ENCODE data around the gene ARHGAP26.

The ARHGAP26 gene

GRCh38 chr5:143001764-143002351 lies 231.7 kb downstream of the ARHGAP26 start:
- in situ Hi-C loops (cut with MboI; ENCODE audit: low sequenced_read_pairs) = no loop called here

DNA sequence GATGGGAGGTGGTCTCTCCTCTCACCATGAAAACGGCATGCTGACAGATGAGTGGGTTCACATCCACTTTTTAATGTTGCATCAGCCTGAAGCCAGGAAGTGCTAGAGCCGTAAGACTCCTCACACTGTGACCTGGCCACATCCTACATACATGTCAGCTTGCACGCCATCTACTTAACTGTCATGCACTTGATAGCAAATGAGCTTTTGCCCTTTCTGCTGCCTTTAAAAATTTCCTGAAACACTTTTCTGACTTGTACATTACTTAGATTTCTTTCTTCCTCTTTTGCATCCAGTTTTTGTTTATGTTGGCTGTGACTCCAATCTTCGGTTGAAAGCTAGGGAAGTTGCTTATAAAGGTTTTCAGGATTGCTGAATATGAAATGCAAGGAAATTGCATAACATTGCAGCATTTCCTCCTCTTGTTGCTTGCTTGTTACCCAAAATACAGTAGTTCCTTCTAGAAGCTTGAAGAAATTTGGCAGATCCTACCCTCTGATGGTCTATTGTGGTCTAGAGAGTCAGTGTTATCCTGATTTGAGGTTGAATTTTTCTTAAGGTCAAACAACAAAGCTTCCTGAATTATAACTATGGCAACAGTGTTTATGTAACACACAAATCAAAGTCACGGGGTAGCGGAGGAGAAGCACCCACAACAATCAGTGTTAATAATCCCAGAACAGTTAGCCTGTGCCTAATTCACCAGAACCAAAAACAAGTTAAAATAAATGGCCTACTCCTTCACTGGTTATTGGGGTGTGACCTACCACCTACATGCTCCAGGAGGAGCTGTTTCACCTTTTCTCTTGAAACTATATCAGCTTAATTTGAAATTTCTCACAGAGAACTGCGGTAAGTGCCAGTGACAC lies 232.5 kb downstream of the ARHGAP26 start:
- in situ Hi-C loops (cut with MboI; ENCODE audit: low sequenced_read_pairs) = no loop called here

- in situ Hi-C loops (cut with MboI; ENCODE audit: low sequenced_read_pairs) = no loop called here
Measured at GRCh38 chr5:143003328-143003636, 233.1 kb downstream of the ARHGAP26 start.

- in situ Hi-C loops (cut with MboI; ENCODE audit: low sequenced_read_pairs) = no loop called here
Measured at GRCh38 chr5:143004361-143005145, 234.4 kb downstream of the ARHGAP26 start.

GRCh38 chr5:143006501-143006900 lies 236.3 kb downstream of the ARHGAP26 start:
- in situ Hi-C loops (cut with MboI; ENCODE audit: low sequenced_read_pairs) = no loop called here

DNA sequence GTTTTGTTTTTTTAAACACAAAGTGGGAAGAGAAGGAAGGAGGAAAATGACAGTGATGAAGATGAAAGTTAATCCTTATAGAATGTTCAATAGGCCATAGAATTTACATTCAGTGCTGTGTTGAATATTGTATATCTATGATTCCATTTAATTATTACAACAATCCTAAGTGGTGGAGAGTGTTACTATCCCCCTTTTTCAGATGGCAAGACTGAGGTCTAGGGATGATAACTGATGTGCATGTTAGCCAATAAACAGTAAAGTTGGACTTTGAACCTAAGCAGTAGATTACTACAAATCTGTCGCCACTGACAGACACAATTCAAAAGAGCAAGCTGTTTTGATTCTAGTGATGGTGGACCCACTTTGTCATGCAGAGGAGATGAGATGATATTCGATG lies 237.9 kb downstream of the ARHGAP26 start:
- in situ Hi-C loops (cut with MboI; ENCODE audit: low sequenced_read_pairs) = no loop called here

DNA sequence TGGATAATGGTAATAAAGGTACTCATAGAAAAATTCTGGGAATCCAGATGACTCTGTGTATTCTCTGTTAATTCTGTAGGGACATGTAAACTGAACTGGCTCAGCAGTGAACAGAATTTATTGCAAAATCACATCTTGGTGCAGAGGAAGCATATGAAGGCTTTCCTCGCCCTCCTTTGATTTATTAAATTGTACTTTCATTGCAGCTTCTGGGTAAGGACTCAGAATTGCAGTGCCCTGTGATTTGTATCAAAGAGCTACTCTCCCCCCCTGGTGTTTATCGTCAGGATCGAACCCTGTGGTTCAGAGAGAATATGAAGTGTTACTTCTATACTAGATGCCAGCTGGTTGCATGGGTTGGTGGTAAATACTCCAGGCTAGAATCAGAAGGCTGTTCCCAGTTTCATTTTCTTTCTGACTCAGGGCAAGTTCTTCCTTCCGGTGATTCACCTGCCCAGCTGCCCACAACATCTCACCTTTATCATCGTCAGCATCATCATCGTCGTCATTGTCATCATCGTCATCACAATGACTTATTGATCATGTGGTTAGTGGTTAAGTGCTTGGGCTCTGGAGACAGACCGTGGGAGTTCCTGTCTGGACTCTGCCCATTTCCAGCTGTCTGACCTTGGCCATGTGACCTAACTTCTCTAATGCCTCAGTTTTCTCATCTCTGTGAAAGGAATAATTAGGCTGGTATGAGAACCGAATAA lies 238.8 kb downstream of the ARHGAP26 start:
- in situ Hi-C loops (cut with MboI; ENCODE audit: low sequenced_read_pairs) = no loop called here

- in situ Hi-C loops (cut with MboI; ENCODE audit: low sequenced_read_pairs) = no loop called here
Measured at GRCh38 chr5:143010351-143010750, 240.2 kb downstream of the ARHGAP26 start.

DNA sequence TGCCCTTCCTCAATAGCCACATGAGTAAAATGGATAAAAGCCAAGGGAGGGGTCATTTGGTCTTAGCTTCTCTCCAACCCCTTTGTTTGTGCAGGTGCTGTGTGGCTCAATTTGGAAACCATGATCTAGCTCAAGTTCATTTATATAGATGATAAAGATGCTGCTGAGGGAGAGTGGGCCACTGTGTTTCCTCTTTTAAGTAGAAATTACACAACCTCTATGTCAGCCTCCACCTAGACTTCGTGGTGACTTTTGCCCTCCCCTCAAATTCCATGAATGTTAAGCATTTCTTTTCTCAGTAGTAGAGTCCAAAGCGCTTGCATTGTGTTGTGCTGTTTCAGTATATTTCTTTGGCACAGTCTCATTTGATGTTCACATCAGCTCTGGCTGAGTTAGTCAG lies 241.4 kb downstream of the ARHGAP26 start:
- in situ Hi-C loops (cut with MboI; ENCODE audit: low sequenced_read_pairs) = no loop called here

DNA sequence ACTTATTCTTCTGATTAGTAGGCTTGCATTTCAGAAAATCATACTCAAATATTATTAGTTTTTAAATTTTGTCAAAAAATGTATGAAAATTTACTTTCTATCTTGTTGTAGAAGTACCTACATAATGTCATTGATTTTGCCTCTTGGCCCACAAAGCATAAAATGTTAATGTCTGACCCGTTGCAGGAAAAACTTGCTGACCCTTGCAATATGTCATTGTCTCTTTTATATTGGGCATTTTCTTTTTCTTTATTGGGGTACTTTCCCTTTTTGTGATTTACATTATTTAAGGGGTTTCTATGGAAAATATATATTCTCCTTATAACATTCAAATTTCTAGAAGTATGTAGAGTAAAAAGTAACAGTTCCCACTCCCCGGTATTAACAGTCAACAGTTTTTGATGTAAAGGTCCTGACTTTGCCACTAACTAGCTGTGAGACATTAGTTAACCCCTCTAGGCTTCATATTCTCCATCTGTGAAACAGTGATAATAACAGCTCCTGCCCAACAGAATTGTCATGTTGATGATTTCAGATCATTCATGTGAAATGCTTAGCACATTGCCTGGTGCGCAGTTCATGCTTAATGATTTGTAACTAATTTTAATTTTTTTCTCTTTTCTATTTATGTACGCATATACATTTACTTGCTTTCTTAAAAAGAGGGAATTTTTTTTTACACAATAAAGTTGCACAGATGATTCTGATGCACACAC lies 243.2 kb downstream of the ARHGAP26 start:
- in situ Hi-C loops (cut with MboI; ENCODE audit: low sequenced_read_pairs) = no loop called here

GRCh38 chr5:143014017-143014651 lies 244.0 kb downstream of the ARHGAP26 start:
- in situ Hi-C loops (cut with MboI; ENCODE audit: low sequenced_read_pairs) = no loop called here

GRCh38 chr5:143016777-143017516 lies 246.8 kb downstream of the ARHGAP26 start:
- in situ Hi-C loops (cut with MboI; ENCODE audit: low sequenced_read_pairs) = no loop called here

GRCh38 chr5:143017541-143017940 lies 247.4 kb downstream of the ARHGAP26 start:
- in situ Hi-C loops (cut with MboI; ENCODE audit: low sequenced_read_pairs) = no loop called here

DNA sequence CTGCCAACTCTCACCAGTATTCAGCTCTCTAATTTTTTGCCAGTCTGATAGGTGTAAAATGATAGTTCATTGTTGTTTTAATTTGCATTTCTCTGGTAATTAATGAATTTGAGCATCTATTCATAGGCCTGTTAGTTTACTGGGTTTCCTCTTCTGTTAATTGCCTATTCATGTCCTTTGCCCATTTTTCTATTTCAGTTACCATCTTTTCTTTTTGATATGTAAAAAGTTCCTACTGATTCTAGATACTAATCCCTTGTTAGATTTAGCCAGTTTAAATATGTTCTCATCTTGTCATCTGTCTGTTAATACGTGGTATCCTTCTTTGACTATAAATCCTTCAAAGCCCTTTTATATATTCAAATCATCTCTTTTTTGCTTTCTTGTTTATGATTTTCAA lies 247.8 kb downstream of the ARHGAP26 start:
- in situ Hi-C loops (cut with MboI; ENCODE audit: low sequenced_read_pairs) = no loop called here

DNA sequence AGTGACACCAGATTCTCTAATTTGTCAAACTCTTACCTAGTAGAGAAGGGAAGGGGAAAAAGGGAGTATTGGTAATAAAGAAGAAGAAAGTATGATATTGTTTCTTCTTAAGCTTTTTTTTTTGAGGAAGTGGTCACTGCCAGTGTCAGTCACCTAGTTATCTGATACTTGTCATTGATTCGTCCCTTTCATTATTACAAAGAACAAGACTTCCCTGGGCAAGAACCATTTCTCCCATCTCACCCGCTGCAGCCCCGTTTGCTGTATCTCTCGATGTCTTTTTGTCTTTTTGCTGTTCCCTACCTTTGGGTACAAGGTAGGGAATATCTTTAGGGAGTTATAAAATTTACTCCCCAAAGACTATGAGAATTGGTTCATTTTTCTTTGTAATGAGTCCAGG lies 249.0 kb downstream of the ARHGAP26 start:
- in situ Hi-C loops (cut with MboI; ENCODE audit: low sequenced_read_pairs) = no loop called here

DNA sequence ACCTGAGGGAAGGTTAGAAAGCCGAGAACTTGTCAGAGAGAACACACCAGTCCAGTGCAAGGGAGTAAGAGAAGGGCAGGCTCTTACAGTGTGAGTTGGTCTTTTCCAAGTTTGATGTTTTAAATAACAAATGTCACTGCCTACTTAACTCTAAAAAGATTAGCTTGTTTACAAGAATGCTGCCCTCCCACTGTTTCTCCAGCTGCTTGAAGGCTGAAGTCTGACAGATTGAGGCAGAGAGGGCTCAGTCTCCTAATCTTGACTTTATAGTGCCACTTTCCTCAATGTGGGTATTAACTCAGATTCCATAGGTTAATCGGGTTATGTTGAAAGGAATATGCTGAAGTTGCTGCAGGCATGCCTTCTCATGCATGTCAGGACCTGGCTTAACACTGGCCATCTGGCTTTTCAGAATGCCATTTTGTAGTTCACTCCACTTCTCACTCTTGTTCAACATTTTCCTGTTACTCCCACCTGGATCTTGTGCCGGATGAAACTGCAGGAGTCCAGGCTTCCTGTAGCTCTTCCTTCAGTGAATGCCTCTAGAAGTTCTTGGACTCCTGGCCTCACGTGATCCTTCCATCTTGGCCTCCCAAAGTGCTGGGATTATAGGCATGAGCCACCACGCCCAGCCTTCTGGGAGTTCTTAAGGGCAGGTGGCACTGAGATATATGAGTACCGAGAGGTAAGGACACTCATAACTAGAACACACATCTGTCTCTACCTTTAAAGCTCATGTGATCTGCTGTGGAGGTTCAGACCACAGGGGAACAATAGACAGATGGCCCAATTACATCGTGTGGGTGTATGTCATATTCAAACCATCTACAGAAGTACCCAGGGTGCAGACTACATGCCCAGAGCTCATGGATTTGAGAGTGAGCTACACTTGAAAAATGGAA lies 249.7 kb downstream of the ARHGAP26 start:
- in situ Hi-C loops (cut with MboI; ENCODE audit: low sequenced_read_pairs) = loop anchor here (10.0 kb wide), 1 partner anchor 815 kb away; no protein-coding TSS in a partner anchor

- in situ Hi-C loops (cut with MboI; ENCODE audit: low sequenced_read_pairs) = loop anchor here (10.0 kb wide), 1 partner anchor 813 kb away; no protein-coding TSS in a partner anchor
Measured at GRCh38 chr5:143021595-143021994, 251.4 kb downstream of the ARHGAP26 start.

DNA sequence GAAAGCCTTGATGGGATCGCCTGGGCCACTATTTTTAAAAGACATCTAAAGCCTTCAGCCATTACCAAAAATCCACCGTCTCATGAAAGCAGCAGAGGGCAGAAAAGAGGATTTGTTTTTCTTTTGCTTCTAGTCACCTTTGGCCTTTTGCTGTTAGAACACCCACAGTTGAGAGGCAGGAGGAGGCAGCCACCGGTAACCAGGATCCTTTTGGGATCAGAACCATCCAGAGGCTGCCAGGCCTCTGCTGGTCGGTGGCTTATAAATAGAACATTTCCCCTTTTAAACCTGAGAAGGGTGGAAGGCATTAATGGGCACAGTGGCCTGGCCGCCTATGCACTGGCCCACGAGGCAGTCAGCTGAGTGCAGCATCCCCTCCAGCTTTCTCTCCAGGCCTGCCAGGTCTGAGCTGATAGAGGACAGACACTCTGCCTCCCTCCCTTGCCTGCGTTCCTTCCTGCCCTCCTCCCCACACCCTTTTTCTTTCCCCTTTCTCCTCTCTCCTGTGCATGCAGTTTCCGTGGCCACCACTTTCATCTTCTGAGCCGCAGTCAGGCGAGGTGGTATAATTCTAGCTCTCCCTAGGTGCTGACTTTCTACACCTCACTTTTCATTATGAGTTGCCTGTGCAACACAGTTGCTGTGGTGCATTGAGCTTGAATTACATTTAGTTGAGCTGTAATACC lies 253.4 kb downstream of the ARHGAP26 start:
- in situ Hi-C loops (cut with MboI; ENCODE audit: low sequenced_read_pairs) = loop anchor here (10.0 kb wide), 1 partner anchor 811 kb away; no protein-coding TSS in a partner anchor
